PC-3 (cell line): ENCODE measurements around the gene TRPM1.

Source experiments
- EZH2 ChIP-seq: fragments of 300-600 bp; sonication (generic); IDR thresholded peaks from one replicate; pipeline ENCODE4 v1.6.1; 2017; ENCODE audit warnings: antibody characterized with exemption, mild to moderate bottlenecking, low read length; ENCODE audit not compliant: unreplicated experiment
- EZH2phosphoT487 ChIP-seq: fragments of 300-600 bp; sonication (generic); IDR thresholded peaks from 2 replicates; pipeline ENCODE4 v1.6.1; 2018; ENCODE audit warnings: mild to moderate bottlenecking, antibody characterized with exemption, low read length, borderline replicate concordance
- TF ChIP-seq, protein P1 (sequence below): fragments of 300-600 bp; sonication (generic); conservative IDR thresholded peaks from 2 replicates; pipeline ENCODE4 v1.5.1; 2017; ENCODE audit warnings: antibody characterized with exemption, low read depth, mild to moderate bottlenecking, low read length

DNA sequence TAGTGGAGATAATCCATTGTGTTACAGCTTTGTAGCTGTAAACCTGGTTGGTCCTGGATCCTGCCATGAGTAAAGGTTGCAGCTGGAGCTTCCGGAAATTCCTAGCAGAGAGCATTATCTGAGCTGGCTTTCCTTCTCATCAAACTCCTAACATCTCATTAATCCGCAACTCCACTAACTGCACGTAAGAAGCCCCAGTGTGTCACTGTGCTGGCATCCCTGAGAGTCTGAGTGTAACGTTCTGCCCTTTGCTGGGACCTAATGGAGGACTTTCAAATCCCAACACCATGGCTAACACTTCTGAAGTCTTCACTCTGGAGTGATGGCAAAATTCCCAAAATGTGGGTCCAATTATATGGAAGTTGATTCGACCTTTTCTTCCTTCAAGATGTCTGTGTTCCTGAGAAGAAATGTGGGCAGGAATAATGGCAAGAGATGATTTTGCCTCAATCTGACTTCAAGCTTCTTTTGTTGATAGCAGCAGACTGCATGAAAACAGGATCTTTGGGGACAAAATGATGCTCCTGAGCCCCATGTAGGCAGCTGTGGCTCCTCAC lies 9.6 kb upstream of the TRPM1 start:
- no peak for TF ChIP-seq EZH2
- TF ChIP-seq, protein P1, sequence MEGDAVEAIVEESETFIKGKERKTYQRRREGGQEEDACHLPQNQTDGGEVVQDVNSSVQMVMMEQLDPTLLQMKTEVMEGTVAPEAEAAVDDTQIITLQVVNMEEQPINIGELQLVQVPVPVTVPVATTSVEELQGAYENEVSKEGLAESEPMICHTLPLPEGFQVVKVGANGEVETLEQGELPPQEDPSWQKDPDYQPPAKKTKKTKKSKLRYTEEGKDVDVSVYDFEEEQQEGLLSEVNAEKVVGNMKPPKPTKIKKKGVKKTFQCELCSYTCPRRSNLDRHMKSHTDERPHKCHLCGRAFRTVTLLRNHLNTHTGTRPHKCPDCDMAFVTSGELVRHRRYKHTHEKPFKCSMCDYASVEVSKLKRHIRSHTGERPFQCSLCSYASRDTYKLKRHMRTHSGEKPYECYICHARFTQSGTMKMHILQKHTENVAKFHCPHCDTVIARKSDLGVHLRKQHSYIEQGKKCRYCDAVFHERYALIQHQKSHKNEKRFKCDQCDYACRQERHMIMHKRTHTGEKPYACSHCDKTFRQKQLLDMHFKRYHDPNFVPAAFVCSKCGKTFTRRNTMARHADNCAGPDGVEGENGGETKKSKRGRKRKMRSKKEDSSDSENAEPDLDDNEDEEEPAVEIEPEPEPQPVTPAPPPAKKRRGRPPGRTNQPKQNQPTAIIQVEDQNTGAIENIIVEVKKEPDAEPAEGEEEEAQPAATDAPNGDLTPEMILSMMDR, result no peak
- TF ChIP-seq EZH2phosphoT487, result no peak
